HG03159 (cell line): ENCODE data around the gene CPPED1.

Source experiments
- ATAC-seq: cut with Tn5 transposase; IDR thresholded peaks from one replicate; pipeline ENCODE4 v1.9.1; 2021; ENCODE audit warnings: mild to moderate bottlenecking, moderate library complexity; ENCODE audit not compliant: unreplicated experiment

Gene CPPED1

DNA sequence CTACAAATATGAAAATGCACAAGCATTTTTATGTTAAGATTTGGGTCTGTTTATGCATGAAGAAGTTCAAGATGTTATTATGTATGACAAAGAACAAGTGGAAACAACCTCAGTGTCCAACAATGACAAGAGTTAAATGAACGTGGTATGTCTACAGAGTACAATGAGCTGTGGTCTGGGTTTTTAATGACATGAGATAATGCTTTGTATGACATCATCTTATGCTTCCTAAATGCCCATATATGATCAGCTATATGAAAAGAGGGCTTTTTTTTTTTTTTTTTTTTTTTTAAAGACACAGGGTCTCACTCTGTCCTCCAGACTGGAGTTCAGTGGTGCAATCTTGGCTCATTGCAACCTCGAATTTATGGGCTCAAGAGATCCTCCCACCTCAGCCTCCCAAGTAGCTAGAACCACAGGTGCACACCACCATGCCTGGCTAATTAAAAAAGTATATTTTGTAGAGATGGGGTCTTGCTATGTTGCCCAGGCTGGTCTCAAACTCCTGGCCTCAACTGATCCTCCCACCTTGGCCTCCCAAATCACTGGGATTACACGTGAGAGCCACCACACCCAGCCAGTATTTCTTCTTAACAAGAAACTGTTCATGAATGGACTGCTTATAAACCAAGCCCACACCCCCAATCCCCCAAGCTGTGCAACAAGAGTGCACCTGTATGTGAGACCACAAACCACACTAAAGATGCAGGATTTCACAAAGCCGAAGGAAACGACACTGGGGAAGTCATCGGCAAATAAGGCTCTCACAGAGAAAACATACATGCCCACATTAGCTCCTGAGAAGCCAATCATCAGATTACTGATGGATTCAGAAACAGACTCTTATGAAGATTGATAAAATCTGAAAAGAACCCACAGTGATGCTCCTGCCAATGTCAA is 114.5 kb downstream of the CPPED1 start:
- ATAC-seq: no peak

DNA sequence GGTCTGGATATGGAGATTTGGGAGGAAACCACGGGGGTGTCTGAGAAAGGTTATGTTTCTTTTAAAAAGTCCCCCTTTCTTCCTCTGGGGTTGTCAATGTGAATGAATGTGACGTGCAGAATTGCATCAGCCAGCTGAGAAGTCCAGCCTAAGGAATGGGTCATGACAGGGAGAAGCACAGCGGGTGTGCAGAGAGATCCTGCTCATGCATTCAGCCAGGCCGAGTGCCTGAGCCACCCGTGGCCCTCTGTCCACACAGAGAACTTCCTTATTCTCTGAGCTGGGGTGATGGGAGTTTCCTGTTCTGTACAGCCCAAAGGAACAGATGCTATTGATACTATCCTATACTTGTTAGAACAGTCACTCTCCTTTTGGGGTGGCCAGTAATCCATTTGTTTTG is 117.9 kb downstream of the CPPED1 start:
- no peak for ATAC-seq

DNA sequence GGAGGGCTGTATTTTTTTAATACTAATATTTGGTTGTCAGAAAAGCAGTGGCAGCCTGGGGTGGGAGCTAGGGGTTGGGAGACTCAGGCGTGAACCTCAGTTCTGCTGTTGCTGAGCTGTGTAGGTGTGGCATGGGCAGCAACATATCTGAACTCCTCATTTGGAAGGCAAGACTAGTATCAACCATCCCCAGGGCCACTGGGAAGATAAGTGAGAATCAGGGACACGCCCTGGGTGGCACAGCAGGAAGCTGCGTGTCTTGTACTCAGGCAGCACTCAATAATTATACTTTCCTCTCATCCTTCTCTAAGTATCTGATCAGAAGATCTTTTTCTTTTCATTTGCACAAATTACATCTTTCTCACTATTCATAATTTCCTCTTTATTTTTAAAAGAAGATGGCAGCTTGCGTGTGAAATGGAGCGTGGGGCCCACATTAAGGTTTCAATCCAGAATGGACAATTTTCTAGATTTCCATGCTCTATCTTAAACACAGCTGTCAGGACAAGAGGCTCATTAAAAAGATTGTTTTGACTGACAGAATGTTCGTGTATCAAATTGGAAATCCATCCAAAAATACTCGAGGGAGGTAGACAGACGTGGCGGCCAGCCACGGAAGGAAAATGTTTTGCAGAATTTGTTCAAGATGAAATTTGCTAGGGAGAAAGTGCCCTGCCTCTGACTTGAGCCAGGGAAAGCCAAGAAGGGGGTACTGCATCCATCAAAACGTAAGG is 121.1 kb downstream of the CPPED1 start:
- no peak for ATAC-seq

DNA sequence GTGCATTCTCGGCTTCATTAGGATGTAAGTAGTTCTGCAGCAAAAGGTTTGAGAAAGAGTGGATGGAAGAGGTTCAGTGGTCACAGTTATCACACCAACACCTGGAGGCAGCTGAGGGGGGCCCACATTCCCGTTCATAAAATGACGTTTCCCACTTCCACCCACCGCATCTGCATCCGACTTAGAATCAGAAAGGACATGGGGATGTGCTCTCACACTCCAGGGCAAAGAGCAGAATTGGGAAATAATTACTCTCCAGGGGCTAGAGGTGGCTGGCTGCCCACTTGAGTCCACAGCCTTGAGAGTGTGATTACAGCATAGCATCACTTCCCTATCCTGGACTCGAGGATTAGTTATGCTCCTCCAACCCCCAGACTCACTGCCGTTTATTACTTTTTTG is 122.0 kb downstream of the CPPED1 start:
- ATAC-seq: no peak

DNA sequence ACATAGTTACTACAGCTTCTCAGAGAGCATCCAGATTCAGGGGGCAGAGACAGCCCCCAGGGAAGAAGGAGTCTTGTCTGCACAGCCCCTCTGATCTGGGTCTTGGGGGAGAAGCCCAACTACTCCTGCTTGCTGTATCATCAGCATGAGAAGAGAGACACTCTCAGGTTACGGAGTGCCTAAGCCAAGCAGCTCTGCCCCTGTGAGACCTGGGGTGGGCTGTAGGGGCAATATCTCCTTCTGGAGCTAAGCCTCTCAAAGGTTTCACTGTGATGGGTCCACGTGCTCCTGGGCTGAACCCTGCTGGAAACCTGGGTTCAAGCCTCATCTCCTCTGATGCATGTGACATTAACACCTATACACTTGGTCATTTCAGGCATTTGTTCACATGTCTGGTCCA is 123.2 kb downstream of the CPPED1 start:
- ATAC-seq: no peak

DNA sequence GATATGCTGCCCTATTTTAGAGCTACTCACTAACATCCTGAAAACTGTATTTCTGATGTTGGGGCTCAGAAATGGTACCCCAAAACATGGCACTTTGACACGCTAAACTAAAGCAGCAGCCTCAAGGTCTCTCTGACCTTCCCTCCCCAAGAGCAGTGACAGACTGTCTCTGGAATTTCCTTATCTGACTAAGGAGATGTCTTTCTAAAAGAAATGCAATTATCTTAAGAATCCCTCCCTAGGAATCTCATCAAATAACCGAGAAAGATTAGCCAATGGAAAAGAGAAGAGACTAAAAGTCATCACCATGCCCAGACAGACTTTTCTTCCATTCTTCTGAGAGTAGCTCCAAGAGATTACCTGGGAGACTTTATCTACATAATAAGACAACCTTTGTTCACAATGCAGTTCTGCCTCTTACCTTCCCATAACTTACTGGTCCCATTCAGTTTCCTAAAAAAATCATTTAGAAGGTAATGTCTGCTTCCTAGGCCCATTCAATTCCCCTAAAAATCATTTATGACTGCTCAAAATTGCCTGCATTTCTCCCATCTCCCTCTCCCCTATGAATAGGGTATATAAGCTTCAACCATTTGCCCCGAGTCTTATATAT is 123.9 kb downstream of the CPPED1 start:
- no peak for ATAC-seq

DNA sequence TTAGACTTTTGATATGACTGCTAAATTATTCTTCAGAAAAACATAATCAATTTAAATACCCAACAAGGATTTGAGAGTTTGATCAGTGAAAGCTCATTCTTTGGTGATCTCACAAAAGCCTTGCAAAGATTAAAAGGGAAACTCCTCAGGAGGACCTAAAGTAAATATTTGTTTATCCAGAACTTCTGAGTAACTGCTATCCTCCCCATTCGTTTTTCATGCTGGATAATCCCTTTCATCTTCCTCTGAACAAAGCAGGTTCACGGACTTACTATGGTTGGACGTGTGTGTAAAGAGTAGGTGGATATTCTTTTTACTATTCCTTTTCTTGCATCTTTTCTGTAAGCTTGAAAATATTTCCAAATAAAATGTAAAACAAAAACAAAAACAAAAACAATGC is 124.7 kb downstream of the CPPED1 start:
- ATAC-seq: no peak

DNA sequence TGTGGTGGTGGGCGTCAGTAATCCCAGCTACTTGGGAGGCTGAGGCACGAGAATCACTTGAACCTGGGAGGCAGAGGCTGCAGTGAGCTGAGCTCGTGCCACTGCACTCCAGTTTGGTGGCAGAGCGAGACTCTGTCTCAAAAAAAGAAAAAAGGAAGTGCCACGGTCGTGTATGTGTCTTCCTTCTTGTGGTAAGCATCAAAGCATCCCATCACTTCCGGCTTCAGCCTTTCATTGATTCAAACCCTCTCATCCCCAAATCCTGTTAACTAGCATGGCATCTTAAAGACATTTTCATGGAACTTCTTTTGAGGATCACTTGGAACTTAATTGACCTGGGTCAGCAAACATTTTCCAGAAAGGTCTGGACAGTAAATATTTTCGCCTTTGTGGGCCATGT is 126.2 kb downstream of the CPPED1 start:
- no peak for ATAC-seq

DNA sequence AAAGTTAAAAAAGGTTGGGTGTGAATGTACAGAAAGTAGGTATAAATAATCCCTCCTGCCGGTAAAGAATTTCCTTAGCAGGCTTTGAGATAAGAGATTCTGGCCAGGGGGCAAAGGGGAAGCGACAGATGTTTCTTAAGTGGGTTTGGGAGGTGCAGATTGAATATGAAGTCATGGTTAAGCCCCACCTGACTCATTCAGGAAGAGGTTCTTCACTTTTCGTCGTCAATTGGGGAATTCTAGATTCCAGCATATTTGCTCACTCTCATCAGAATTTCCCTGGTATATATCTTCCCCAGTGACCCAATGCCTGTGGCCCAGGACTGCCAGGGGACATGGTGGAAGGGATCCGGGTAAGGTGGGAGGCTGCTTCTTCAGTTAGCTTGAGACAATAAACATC is 127.8 kb downstream of the CPPED1 start:
- no peak for ATAC-seq

DNA sequence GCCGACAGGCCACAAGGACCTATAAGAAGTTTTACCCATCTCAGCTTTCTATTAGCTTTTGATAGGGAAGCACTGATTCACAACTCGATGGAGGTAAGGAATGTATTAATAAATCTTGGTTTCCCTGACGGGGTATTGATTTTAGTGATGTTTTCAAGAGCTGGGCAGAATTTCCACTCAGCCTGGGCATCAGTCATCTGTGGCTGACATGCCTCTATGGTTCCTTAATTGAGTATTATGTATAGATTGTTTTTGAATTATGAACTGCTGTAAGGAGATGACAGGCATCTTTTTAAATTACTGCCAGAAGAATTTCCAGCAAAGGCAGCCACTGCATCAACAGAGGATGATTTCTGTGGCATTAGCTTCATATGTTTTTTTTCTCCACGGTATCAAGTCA is 128.6 kb downstream of the CPPED1 start:
- ATAC-seq: no peak

DNA sequence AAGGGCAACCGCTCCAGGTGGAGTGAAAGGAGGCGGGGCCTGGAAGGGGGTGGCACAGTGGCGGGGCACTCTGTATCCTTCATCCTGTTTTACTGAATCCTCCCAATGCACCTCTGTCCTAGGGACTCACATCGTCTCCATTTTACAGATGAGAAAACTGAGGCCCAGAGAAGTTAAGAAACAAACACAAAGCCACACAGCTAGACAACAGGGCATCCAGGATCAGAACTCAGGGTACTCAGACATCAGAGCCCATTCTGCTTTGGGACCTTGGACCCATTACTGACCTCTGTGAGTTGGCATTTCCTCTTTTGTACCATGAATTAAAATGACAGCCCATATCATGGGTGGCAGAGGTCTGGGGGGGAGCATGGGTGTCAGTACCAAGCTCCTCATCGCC is 129.2 kb downstream of the CPPED1 start:
- no peak for ATAC-seq

DNA sequence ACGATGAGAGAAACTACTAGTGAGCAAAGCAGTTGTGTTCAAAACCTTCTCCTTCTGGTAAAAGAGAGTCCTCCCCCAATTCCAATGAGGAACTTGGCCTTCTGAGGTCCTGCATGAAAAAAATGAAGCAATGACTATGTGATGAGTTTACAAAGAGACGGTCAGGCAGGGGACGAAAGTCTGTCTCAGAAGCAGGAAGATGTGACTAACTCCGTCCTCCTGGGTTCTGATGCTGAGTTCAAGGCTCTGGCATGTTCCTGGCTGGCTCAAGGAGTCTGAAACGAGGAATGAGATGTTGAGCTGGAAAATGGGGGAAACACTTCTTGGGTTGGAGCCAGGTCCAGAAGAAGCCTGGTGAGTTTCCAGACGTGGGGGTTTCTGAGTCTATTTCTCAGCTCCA is 129.6 kb downstream of the CPPED1 start:
- no peak for ATAC-seq

DNA sequence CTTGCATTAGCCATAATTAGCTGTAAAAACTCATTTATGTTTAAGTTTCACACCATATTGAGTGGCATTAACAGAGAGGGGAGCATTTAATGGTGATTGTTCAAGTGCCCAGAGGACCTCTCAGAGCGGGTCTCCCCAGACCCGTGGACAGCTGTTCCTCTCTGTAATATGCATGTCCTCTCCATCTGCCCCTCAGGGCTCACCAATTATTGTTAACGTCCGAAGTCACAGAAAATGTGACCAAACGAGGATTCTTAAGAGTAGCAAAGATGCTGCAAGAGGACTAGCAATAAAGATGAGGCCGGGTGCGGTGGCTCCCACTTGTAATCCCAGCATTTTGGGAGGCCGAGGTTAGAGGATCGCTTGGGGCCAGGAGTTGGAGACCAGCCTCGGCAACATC is 130.2 kb downstream of the CPPED1 start:
- ATAC-seq: no peak

DNA sequence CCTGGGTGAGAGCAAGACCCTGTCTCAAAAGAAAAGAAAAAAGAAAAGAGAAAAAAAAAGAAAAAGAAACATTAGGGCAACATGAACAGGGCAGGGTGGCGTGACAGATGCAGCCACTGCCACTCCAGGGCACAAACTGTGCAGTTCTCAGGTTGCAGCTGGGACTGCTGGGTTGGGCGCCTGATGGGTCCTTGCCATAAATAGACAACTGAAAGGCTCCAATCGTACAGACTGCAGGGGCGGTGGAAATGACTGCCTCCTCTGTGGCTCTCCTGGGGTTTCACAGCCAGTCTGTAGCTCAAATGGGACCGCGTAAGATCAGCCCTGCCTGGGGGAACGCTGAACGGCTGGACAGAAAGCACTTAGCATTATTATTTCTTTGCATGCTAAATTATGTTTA is 130.7 kb downstream of the CPPED1 start:
- no peak for ATAC-seq

DNA sequence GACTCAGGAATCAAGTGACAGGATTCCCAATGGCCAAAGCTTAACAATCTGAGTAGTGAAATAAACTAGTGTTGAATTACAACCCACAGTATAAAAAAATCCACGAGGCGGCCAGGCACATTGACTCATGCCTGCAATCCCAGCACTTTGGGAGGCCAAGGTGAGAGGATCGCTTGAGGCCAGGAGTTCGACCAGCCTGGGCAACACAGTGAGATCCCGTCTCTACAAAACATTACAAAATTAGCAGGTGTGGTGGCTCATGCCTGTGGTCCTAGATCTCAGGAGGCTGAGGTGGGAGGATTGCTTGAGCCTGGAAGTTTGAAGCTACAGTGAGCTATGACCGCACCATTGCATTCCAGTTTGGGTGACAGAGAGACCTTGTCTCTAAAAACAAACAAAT is 133.8 kb downstream of the CPPED1 start:
- ATAC-seq: no peak

DNA sequence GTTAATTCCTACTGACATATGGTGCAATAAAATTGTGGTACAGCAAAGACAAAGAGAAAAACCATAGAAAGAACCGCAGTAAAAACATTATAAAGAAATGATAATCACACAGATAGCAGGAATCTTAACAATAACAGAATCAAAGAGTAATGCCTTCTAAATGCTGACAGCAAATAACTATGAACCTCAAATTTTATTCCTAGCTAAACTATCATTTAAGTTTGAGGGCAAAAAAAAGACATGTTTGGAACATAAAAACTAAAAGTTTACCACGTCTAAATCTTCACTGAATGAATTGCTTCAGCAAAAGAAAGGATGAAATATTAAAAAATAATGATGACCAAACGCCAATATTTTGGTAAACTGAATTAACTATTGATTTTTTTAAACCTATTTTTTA is 135.8 kb downstream of the CPPED1 start:
- no peak for ATAC-seq

DNA sequence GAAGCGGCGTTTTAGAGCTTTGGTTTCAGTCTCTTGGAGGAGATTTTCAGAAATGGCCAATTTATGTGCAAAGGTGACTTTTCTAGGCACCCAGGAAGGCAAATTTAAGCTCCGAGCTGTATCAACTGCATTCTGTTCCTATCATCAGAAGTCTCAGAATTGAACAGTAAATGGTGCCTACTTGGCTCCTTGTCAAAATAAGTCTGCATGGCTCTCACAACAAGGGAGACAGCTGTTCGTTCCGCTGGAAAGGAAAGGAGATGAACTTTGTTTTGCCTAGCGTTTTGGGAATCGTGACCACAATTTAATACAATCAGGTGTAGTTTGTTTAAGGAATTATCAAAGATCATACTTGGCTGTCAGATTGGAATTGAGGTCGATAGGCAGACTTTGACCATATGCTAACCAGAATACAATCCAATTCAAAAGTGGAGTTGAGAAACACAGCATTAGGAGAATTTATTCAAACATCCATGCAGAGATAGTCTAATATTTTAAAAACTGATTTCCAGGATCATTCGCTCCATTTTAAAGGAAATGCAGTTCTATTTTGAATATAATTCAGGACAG is 139.4 kb downstream of the CPPED1 start:
- no peak for ATAC-seq

DNA sequence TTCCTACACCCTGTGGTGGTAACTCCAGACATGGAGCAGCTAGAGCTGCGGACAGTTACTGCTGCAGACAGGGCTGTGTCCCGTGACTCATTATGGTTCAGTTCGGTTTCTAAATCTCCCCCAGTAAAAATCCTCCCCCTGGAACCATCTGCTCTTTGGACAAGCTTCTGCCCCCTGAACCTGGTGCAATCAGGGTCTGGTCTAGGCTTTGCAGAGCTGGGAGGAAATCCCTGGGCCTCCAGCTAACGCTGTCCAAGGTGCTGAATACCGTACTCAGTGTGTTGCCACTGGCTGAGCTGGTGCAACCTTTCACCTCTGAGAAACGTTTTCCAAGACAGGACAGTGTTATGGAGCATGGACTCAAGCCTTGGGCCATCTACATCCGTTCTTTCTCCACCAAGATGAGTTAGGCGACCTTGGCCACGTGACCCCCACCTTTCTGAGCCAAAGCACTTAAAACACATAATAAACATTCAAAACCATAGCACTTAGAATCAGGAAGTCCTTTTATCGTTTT is 142.0 kb downstream of the CPPED1 start:
- no peak for ATAC-seq

DNA sequence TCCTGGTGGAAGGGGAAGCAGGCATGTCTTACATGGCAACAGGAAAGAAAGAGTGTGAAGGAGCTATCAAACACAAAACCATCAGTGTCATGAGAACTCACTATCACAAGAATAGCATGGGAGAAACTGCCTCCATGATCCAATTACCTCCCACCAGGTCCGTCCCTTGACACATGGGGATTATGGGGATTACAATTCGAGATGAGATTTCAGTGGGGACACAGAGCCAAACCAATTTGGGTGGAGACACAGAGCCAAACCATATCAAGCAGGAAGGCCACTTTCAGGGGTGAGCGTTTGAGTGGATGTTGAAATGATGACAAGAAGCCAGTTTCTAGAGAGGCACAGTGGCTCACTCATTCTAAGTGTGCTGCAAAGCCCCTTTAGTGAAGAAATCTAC is 143.8 kb downstream of the CPPED1 start:
- no peak for ATAC-seq

DNA sequence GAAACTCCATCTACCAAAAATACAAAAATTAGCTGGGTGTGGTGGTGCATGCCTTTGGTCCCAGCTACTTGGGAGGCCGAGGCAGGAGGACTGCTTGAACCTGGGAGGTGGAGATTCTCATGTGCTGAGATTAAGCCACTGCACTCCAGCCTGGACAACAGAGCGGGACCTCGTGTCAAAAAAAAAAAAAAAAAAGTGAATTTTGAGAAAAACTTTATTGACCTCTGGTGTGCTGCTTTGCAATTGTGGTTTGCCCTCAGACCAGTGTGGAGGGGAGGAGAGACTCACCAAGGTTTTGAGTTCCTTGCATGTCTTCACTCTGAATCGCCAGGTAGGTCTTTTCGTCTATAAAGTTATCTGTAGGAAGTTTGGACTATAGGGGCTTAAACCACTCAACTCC is 145.2 kb downstream of the CPPED1 start:
- ATAC-seq: no peak

DNA sequence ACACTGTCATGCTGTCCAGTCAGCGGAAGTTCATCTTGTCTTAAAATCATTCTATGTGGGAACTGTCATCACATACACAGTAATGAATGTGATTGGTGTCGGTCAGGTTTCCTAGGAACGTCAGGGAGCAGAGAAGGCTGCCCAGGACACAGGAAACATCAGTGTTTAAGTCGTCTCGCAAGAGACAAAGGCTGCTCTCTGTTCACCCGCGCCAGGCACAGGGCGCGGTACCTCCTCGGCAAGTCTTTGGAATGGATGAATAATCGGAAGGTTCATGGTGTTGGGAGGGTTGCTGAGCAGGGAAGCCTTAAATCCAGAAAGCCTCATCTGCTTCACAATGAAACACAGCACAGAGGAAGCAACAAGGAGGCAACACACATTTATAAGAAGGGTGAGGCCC is 148.2 kb downstream of the CPPED1 start:
- no peak for ATAC-seq
